Measurements from ENCODE around the gene TMEM25. TPM values are rescaled to one million over a fixed set of nuclear protein-coding genes. Genes with fewer than 3 reads are reported as not detected.

TMEM25 gene
- total and polyA plus RNA-seq, 4 donors = 5.5 to 19.9 (median 7.2) TPM

DNA sequence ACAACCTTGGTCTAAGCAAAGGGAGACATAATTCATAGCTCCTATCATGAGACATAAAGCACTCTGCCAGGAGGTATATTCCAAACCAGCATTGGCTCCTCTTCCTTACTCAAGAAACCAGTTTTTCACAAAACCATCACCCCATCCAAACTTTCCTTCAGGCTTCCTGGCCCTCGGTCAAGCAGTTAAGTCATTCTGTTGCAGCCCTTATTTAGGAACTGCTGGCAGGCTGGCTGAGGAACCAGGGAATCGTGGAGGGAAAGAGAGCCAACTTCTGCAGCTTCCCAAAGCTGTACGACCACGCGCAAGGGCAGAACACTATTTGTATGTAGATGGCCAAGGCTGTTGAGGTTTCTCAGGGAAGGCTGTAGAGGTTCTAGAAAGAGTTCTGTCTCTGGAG is 34.1 kb downstream of the TMEM25 start:
- no peak for DNase-seq (ENCODE audit: low spot score)
- H3K4me1 ChIP-seq (ENCODE audit: control insufficient read depth in 4 of 4, insufficient read depth in 4 of 4, low read length in 3 of 4) = peaks cover 0 to 3% (median 3%) of the 10 kb centered on the region in 4 donors
- TF ChIP-seq NR2F2 (IDR thresholded peaks at IDR 0.05) (no peak), EGR1 (IDR thresholded peaks at IDR 0.05; ENCODE audit: low read depth in 2 of 2) (no peak), JUND (IDR thresholded peaks at IDR 0.05) (no peak), FOXA2 (IDR thresholded peaks at IDR 0.05) (no peak)
- TF ChIP-seq, protein P1, sequence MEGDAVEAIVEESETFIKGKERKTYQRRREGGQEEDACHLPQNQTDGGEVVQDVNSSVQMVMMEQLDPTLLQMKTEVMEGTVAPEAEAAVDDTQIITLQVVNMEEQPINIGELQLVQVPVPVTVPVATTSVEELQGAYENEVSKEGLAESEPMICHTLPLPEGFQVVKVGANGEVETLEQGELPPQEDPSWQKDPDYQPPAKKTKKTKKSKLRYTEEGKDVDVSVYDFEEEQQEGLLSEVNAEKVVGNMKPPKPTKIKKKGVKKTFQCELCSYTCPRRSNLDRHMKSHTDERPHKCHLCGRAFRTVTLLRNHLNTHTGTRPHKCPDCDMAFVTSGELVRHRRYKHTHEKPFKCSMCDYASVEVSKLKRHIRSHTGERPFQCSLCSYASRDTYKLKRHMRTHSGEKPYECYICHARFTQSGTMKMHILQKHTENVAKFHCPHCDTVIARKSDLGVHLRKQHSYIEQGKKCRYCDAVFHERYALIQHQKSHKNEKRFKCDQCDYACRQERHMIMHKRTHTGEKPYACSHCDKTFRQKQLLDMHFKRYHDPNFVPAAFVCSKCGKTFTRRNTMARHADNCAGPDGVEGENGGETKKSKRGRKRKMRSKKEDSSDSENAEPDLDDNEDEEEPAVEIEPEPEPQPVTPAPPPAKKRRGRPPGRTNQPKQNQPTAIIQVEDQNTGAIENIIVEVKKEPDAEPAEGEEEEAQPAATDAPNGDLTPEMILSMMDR (IDR thresholded peaks at IDR 0.05; ENCODE audit: low read depth, low read length, missing input control) = no peak
- H3K4me3 ChIP-seq (ENCODE audit: low read depth in 1 of 3, low read length in 3 of 3) = no peak overlapping the region
- WGBS = 57% methylated on average over 5 of the region's 5 CpGs
- H3K36me3 ChIP-seq (ENCODE audit: control insufficient read depth in 4 of 4, insufficient read depth in 3 of 4, low read depth in 1 of 4, low read length in 3 of 4) = no peaks in the 10 kb centered on the region
- H3K9me3 ChIP-seq (ENCODE audit: control insufficient read depth in 4 of 4, low read length in 3 of 4) = no peaks in the 10 kb centered on the region
- H3K27ac ChIP-seq (ENCODE audit: low read depth in 1 of 2, low read length in 2 of 2) = no peak overlapping the region
- H3K27me3 ChIP-seq (ENCODE audit: control insufficient read depth in 4 of 4, insufficient read depth in 4 of 4, low read length in 3 of 4) = no peaks in the 10 kb centered on the region
- peak overlapping the region in 1 of 2 donors; percentile 20 for H3K9ac ChIP-seq (ENCODE audit: low read depth in 1 of 2, low read length in 2 of 2)

DNA sequence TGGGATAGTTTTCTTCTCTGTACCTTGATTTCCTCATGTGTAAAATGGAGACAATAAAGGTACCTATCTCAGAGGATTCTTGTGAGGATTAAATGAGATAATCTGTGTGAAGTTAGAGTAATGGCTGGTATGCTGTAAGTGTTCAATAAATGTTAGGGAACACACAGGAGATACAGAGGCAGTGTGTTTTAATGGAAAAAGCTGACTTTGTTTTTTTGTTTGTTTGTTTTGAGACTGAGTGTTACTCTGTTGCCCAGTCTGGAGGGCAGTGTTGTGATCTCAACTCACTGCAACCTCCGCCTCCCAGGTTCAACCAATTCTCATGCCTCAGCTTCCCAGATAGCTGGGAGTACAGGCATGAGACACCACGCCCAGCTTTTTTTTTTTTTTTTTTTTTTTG is 38.7 kb downstream of the TMEM25 start:
- Histone ChIP-seq H3K27me3 (ENCODE audit: control insufficient read depth in 4 of 4, insufficient read depth in 4 of 4, low read length in 3 of 4) (no peaks in the 10 kb centered on the region), H3K4me1 (ENCODE audit: control insufficient read depth in 4 of 4, insufficient read depth in 4 of 4, low read length in 3 of 4) (peaks cover 2 to 27% (median 17%) of the 10 kb centered on the region in 4 donors), H3K4me3 (ENCODE audit: low read depth in 1 of 3, low read length in 3 of 3) (no peak overlapping the region), H3K9me3 (ENCODE audit: control insufficient read depth in 4 of 4, low read length in 3 of 4) (no peaks in the 10 kb centered on the region), H3K9ac (ENCODE audit: low read depth in 1 of 2, low read length in 2 of 2) (no peak overlapping the region), H3K27ac (ENCODE audit: low read depth in 1 of 2, low read length in 2 of 2) (no peak overlapping the region), H3K36me3 (ENCODE audit: control insufficient read depth in 4 of 4, insufficient read depth in 3 of 4, low read depth in 1 of 4, low read length in 3 of 4) (no peaks in the 10 kb centered on the region)
- no peak for DNase-seq (ENCODE audit: low spot score)
- no peak for TF ChIP-seq HNF4G (IDR thresholded peaks at IDR 0.05)
- no peak for TF ChIP-seq FOXA1 (IDR thresholded peaks at IDR 0.05)
- TF ChIP-seq TAF1 (conservative IDR thresholded peaks at IDR 0.05) = no peak
- TF ChIP-seq SP1 (IDR thresholded peaks at IDR 0.05) = no peak
- TF ChIP-seq NR2F2 (IDR thresholded peaks at IDR 0.05) = no peak
- no peak for TF ChIP-seq JUND (IDR thresholded peaks at IDR 0.05)
- TF ChIP-seq, protein P2, sequence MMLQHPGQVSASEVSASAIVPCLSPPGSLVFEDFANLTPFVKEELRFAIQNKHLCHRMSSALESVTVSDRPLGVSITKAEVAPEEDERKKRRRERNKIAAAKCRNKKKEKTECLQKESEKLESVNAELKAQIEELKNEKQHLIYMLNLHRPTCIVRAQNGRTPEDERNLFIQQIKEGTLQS (IDR thresholded peaks at IDR 0.05) = no peak
- no peak for TF ChIP-seq FOXA2 (IDR thresholded peaks at IDR 0.05)
- TF ChIP-seq EGR1 (IDR thresholded peaks at IDR 0.05; ENCODE audit: low read depth in 2 of 2) = no peak
- TF ChIP-seq, protein P3, sequence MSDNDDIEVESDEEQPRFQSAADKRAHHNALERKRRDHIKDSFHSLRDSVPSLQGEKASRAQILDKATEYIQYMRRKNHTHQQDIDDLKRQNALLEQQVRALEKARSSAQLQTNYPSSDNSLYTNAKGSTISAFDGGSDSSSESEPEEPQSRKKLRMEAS (IDR thresholded peaks at IDR 0.05) = no peak
- no peak for TF ChIP-seq RAD21 (IDR thresholded peaks at IDR 0.05)
- TF ChIP-seq, protein P4, sequence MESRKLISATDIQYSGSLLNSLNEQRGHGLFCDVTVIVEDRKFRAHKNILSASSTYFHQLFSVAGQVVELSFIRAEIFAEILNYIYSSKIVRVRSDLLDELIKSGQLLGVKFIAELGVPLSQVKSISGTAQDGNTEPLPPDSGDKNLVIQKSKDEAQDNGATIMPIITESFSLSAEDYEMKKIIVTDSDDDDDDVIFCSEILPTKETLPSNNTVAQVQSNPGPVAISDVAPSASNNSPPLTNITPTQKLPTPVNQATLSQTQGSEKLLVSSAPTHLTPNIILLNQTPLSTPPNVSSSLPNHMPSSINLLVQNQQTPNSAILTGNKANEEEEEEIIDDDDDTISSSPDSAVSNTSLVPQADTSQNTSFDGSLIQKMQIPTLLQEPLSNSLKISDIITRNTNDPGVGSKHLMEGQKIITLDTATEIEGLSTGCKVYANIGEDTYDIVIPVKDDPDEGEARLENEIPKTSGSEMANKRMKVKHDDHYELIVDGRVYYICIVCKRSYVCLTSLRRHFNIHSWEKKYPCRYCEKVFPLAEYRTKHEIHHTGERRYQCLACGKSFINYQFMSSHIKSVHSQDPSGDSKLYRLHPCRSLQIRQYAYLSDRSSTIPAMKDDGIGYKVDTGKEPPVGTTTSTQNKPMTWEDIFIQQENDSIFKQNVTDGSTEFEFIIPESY (IDR thresholded peaks at IDR 0.05) = no peak
- TF ChIP-seq, protein P1 (IDR thresholded peaks at IDR 0.05; ENCODE audit: low read depth, low read length, missing input control) = no peak
- TF ChIP-seq GABPA (IDR thresholded peaks at IDR 0.05 in 1 of 2, conservative IDR thresholded peaks at IDR 0.05 in 1 of 2) = no peak
- no peak for TF ChIP-seq HNF4A (conservative IDR thresholded peaks at IDR 0.05)
- 92% methylated on average over 2 of the region's 2 CpGs for WGBS
